ENCODE results near the gene ARR3. TPM values are rescaled to one million over a fixed set of nuclear protein-coding genes. Genes with fewer than 3 reads are reported as not detected.
"Not testable (repeated sequence)": the region's sequence is repeated elsewhere in the genome, so short reads cannot be mapped to it uniquely, and the experiment has no call there.

Gene ARR3
- total RNA-seq, 1 donor from 2014 or later = not detected

- DNase-seq (ENCODE audit: low read depth in 2 of 2) = no peak
These were observed 10.9 kb downstream of the ARR3 start for GRCh38 chrX:70279081-70279480.

- no peak for DNase-seq (ENCODE audit: low read depth in 2 of 2)
These were observed 12.4 kb downstream of the ARR3 start for GRCh38 chrX:70280573-70280972.

DNA sequence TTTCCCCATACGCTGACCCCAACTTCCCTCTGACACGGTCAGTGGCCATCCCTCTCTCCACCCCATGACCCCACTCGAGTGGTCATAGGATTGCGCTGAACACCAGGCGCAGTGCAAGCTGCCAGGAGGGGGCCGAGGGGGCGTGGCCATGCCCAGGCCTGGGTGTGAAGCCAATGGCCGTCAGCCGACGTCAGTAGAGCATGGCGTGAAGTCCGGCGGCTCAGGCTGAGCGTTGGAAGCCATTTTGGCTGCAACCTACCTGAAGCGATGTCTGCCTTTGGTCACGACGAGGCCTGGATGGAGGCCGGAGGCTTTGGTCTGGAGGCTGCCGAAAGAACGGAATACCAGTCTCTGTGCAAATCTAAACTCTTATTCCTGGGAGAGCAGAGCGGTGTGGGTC, 13.8 kb downstream of the ARR3 start, which contains the start of gene RAB41:
Gene RAB41, plus strand, starts transcription at position 222 of the 400 bp plus-strand sequence. Its CDS starts 46 bp downstream, at position 268.
- DNase-seq (ENCODE audit: low read depth in 2 of 2) = no peak

GRCh38 chrX:70289168-70289792, 21.1 kb downstream of the ARR3 start:
- peak in 1 of 2 donors; percentile 4 for DNase-seq (ENCODE audit: low read depth in 2 of 2)

GRCh38 chrX:70289793-70290770, 21.9 kb downstream of the ARR3 start, which contains the start of the genes KIF4A and PDZD11:
Gene KIF4A, plus strand, starts transcription at chrX:70290104. Its CDS starts 355 bp downstream, at chrX:70290459.
Gene PDZD11, minus strand, starts transcription at chrX:70289927. Its CDS starts 586 bp downstream, at chrX:70289341.
- DNase-seq (ENCODE audit: low read depth in 2 of 2) = peak; percentile 82 to 89

DNA sequence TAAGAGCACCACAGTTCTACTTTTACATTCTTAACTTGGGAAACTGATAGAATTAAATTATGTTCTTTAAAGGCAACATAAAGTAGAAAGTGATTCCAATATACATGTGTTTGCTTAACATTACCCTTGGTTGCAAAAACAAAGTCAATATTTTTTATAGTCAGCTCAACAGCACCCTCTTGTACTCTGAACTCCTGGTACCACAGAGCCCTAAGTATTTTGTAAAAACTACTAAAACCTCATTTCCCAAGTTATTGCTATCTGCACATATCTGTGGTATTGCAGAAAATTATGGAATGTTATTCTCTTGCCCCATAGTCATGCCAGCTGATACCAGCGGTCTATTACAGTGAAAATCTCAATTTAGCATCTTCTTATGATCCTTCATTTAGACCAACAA, 24.7 kb downstream of the ARR3 start:
- no peak for DNase-seq (ENCODE audit: low read depth in 2 of 2)

DNA sequence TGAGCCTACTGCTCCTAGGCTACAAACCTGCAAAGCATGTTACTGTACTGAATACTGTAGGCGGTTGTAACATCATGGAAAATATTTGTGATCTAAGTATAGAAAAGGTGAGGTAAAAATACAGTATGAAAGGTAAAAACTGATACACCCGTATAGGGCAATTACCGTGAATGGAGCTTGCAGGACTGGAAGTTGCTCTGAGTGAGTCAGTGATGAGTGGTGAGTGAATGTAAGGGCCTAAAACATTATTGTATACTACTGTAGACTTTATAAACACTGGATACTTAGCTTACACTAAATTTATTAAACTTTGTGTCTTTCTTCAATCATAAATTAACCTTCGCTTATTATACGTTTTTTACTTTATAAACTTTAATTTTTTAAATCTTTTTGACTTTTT, 25.5 kb downstream of the ARR3 start:
- DNase-seq (ENCODE audit: low read depth in 2 of 2) = peak in 1 of 2 donors; percentile 18

DNA sequence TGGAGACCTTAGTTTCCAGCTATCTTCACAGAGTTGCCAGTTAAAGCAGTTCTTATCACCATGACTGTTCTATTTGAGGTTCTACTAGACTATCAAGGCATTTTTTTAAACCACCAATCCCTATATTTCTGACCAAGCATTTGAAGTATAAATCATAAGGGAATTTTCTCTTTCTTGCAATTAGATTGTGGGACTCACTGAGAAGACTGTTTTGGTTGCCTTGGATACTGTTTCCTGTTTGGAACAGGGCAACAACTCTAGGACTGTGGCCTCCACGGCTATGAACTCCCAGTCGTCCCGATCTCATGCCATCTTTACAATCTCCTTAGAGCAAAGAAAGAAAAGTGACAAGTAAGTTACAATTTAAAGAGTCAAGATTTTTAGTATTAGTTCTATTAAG, 33.6 kb downstream of the ARR3 start:
- peak; percentile 68 to 85 for DNase-seq (ENCODE audit: low read depth in 2 of 2)

- DNase-seq (ENCODE audit: low read depth in 2 of 2) = peak in 1 of 2 donors; percentile 59
These were observed 45.4 kb downstream of the ARR3 start for GRCh38 chrX:70313503-70313902.

DNA sequence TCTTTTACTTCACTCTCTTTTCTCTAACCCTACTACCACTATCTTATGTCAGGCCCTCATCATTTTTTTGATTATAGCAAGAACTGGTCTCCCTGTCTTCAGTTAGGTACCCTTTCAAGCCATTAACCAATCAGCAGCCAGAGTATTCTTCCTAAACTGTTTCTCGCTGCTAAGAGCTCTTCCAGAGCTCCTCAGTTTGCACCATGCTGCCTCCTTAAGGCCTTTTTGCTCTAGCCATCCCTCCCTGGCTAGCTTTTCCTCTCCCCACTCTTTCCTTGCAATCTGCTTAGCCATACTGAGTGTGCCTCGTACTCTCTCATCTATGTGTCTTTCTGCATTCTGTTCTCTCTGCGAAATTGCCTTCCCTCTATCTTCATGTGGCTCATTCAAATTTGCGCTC, 54.6 kb downstream of the ARR3 start:
- DNase-seq (ENCODE audit: low read depth in 2 of 2) = no peak

GRCh38 chrX:70323628-70324027, 55.5 kb downstream of the ARR3 start:
- DNase-seq (ENCODE audit: low read depth in 2 of 2) = not testable (repeated sequence)

DNA sequence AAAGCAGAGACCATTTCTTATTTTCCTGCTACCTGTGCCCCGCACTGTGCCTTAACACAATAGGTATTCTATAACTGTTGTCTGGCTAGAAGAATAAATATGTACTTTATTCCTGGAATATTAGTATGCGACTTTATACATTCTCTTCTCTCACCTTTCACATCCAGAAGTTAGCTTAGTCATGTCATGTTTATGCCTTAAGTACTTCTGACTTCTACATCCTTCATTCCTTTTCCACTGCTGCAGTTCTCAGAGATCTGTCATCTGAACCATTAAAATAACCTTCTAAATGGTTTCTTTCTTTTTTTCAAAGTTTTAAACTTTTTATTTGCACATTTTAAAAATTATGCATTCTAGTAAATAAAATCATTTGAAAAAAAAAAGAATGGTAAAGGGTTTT, 56.2 kb downstream of the ARR3 start:
- no peak for DNase-seq (ENCODE audit: low read depth in 2 of 2)

DNA sequence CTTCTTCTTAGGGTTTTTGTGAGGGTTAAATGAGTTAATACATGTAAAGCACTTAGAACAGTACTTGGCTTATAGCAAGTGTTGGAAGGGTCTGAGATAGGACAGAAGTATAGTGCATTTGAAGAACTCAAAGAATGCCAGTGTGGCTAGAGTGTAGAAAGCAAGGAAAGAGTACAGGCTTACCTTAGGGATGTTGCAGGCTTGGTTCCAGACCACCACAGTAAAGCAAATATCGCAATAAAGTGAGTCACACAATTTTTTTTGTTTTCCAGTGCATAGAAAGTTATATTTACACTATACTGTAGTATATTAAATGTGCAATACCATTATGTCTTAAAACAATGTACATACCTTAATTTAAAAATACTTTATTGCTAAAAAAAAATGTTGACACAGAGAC, 63.0 kb downstream of the ARR3 start:
- DNase-seq (ENCODE audit: low read depth in 2 of 2) = no peak

Other genes with a start within 250 kb of the ARR3 start
- 0.20 and 0.44 TPM in 2 replicates for gene AWAT2, start 218.4 kb upstream of the ARR3 start, total RNA-seq
- not detected in 2 replicates for gene OTUD6A, start 205.9 kb upstream of the ARR3 start, total RNA-seq
- gene IGBP1, start 134.9 kb upstream of the ARR3 start, total RNA-seq = 63.4 and 66.5 TPM in 2 replicates
- not detected in 2 replicates for gene DGAT2L6, start 90.9 kb upstream of the ARR3 start, total RNA-seq
- not detected in 2 replicates for gene AWAT1, start 33.7 kb upstream of the ARR3 start, total RNA-seq
- not detected in 2 replicates for gene P2RY4, start 8.1 kb upstream of the ARR3 start, total RNA-seq
- gene RAB41, start 13.8 kb downstream of the ARR3 start, total RNA-seq = not detected in 2 replicates
- gene PDZD11, start 21.6 kb downstream of the ARR3 start, total RNA-seq = 28.8 and 32.1 TPM in 2 replicates
- gene KIF4A, start 21.8 kb downstream of the ARR3 start, total RNA-seq = 1.8 and 6.3 TPM in 2 replicates
- not detected in 2 replicates for gene GDPD2, start 155.0 kb downstream of the ARR3 start, total RNA-seq
- 0.79 and 0.87 TPM in 2 replicates for gene DLG3, start 176.5 kb downstream of the ARR3 start, total RNA-seq